ENCODE measurements around the gene ZNF627.

The ZNF627 gene

DNA sequence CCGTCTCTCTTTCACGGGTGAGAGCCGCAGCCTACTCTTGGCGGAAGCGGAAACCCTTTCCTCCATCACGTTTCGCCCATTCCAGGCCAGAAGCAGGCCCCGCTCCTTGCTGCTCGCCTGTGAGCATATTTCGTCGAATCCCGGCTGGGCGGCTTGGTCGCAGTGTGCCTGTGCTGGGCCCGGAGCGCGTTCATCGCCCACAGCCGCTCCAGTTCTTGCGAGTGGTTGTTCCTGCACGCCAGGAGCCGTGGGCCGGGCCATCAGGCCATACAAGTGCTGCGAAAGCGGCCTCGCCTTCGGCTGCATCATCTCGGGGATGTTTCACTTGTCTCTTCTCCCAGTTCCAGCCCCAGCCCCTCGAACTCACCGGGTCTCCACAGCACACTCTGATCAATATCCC lies 65.0 kb downstream of the ZNF627 start:
- CTCF ChIA-PET = no interaction called here
- POLR2A ChIA-PET = no interaction called here
- DNase-seq (ENCODE audit: low read depth, low spot score) = no peak
- H3K4me3 ChIP-seq (ENCODE audit: low read depth, low read length) = no peak overlapping the region
- TF ChIP-seq, protein P1, sequence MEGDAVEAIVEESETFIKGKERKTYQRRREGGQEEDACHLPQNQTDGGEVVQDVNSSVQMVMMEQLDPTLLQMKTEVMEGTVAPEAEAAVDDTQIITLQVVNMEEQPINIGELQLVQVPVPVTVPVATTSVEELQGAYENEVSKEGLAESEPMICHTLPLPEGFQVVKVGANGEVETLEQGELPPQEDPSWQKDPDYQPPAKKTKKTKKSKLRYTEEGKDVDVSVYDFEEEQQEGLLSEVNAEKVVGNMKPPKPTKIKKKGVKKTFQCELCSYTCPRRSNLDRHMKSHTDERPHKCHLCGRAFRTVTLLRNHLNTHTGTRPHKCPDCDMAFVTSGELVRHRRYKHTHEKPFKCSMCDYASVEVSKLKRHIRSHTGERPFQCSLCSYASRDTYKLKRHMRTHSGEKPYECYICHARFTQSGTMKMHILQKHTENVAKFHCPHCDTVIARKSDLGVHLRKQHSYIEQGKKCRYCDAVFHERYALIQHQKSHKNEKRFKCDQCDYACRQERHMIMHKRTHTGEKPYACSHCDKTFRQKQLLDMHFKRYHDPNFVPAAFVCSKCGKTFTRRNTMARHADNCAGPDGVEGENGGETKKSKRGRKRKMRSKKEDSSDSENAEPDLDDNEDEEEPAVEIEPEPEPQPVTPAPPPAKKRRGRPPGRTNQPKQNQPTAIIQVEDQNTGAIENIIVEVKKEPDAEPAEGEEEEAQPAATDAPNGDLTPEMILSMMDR (IDR thresholded peaks at IDR 0.05; ENCODE audit: insufficient read depth, low read length, missing control alignments) = no peak

DNA sequence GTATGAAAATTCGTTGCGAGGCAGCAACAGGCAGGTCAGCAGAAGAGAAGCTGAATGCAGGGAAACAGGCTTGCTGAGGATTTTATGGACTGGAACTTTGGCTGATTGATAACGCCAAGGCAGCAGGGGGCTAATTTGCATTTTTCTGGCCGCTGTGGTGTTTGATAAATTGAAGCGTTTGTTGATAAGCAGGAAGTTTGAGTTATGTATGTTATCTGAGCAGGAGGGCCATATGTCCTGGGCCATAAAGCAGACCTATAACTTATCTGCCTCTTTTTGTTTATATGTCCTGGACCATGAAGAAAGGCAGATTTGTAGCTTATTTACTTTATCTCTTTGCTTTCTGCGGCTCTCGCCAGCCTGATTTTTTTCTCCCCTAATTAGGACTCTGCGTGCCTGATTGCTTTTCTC lies 65.9 kb downstream of the ZNF627 start:
- no peak overlapping the region for H3K4me3 ChIP-seq (ENCODE audit: low read depth, low read length)
- ChIA-PET CTCF (interaction anchor here (0.6 kb wide), 1 partner anchor 10 kb away, joined by 3 read pairs; no protein-coding TSS in a partner anchor), POLR2A (no interaction called here)
- DNase-seq (ENCODE audit: low read depth, low spot score) = no peak
- TF ChIP-seq, protein P1 (IDR thresholded peaks at IDR 0.05; ENCODE audit: insufficient read depth, low read length, missing control alignments) = no peak

All from AG04449 (cell line).